ENCODE results near the gene PDGFB. TPM values are rescaled to one million over a fixed set of nuclear protein-coding genes. Genes with fewer than 3 reads are reported as not detected.

Gene PDGFB
- total RNA-seq, 2 experiments from 2014 or later, result 3.8 to 3.9 TPM

DNA sequence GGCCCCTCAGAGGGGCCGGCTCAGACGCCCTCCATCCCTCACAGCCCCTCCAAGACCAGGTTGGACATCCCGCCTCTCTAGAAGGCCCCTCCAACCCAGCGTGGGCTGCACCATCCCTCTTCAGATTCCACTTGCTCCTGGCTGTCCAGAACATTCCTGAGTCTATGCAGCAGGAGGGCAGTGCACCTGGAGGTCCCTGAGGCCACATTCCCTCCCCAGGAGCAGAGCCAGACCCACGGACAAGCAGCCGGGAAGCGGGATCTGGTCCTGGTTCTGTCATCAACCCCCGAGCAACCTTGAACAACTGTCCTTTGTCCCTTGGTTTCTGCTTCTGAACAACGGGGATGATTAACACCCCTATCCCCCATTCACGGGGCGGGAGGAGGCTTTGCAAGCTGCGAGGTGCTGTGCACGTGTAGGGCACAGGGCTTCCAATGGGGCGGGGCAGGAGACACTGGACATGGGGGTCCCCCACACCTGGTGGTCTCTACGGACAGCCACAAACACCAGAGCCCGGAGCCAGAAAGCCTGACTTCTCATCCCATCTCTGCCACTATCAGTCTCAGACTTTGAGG, 13.2 kb upstream of the PDGFB start:
- intact Hi-C loops (cut with micrococcal nuclease), result no loop called here
- peaks cover 20% of the 10 kb centered on the region for H3K4me1 Mint-ChIP-seq (ENCODE audit: low read depth)
- no peak overlapping the region for H3K4me3 Mint-ChIP-seq
- H3K36me3 Mint-ChIP-seq (ENCODE audit: low read depth), result no peaks in the 10 kb centered on the region
- no peak overlapping the region for H3K27ac Mint-ChIP-seq
- H3K9me3 Mint-ChIP-seq, result peaks cover 15% of the 10 kb centered on the region
- no peak for DNase-seq
- CTCF ChIA-PET, result interaction anchor here (0.7 kb wide), 1 partner anchor 88 kb away, joined by 3 read pairs; no protein-coding TSS in a partner anchor
- H3K27me3 Mint-ChIP-seq (ENCODE audit: low read depth), result peaks cover 8% of the 10 kb centered on the region

DNA sequence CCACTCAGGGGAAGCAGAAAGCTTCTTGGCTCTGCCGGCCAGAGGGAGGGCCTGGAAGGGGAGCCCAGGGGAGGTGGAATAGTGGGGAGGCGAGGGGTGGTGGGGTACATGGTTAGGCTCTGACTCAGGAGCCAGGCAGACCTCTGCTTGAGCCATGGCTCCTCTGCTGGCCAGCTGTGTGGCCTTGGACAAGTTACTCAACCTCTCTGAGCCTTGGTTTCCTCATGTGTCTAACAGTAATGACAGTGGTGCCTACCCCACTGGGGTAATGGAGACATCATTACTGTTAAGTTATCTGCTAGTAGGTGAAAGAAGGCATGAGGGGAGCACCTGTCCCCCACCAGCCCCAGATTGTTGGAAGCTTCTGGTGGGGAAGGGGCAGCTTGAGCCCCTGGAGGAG, 12.2 kb upstream of the PDGFB start:
- CTCF ChIA-PET, result no interaction called here

DNA sequence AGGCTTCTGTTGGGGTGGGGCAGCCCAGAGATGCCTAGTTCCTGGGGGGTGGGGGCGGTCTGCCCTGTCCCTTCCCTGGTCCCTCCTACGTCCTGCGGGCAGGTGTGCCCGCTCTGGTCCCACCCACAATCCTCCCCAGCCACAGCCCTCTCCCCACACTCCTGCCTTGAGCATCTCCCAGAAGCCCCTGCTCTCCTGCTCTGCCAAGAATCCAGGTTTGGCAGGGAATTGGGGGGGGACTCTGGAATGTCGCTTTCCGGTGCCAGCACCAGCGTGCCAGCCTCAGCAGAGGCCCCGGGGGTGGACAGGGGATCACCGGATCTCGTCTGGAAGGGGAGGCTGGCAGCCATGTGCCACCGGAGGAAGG, 11.4 kb upstream of the PDGFB start:
- peaks cover 5% of the 10 kb centered on the region for H3K9me3 Mint-ChIP-seq
- peaks cover 26% of the 10 kb centered on the region for H3K4me1 Mint-ChIP-seq (ENCODE audit: low read depth)
- CTCF ChIA-PET, result no interaction called here
- DNase-seq, result no peak
- no peaks in the 10 kb centered on the region for H3K36me3 Mint-ChIP-seq (ENCODE audit: low read depth)
- H3K4me3 Mint-ChIP-seq, result no peak overlapping the region
- intact Hi-C loops (cut with micrococcal nuclease), result no loop called here
- H3K27ac Mint-ChIP-seq, result no peak overlapping the region
- H3K27me3 Mint-ChIP-seq (ENCODE audit: low read depth), result peaks cover 8% of the 10 kb centered on the region

More for the DNA sequence above, 12.2 kb upstream of the PDGFB start:
- peaks cover 26% of the 10 kb centered on the region for H3K4me1 Mint-ChIP-seq (ENCODE audit: low read depth)
- H3K9me3 Mint-ChIP-seq, result peaks cover 10% of the 10 kb centered on the region
- no peak for DNase-seq
- H3K36me3 Mint-ChIP-seq (ENCODE audit: low read depth), result no peaks in the 10 kb centered on the region
- intact Hi-C loops (cut with micrococcal nuclease), result no loop called here
- H3K27ac Mint-ChIP-seq, result no peak overlapping the region
- H3K4me3 Mint-ChIP-seq, result no peak overlapping the region
- peaks cover 8% of the 10 kb centered on the region for H3K27me3 Mint-ChIP-seq (ENCODE audit: low read depth)

DNA sequence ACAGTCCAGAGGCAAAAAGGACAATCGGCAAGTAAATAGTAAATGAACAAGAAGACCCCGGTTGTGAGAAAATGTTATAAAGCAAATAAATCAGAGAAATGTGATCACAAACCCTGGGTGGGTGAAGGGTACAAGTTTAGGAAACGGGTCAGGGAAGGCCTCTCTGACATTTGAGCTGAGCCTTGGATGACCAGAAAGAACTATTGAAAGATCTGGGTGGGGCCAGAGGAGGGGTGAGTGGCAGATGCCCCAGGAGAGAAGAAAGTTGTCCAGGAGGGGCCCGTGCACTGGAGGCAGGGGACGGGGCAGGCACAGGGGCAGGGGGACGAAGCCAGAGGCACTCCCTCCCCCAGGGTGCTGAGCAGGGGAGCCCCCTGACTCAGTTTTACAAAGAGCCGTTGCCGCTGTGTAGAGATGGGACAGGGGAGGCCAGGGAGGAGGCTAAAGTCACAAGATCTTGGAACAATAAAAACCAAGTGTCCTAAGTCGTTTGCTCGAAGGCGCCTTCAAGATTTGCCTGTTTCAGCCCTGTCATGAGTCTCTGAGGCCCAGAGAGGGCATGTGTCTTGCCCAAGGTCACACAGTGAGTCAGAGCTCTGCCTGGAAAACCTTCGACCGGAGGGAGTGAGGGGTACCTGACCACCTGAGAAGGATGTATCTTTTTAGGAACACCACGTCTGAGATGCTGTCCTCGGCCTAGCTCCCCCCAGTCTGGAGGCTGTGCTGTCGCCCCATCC, 10.8 kb upstream of the PDGFB start:
- peak overlapping the region; percentile 44 for H3K27ac Mint-ChIP-seq
- CTCF ChIA-PET, result interaction anchor here (0.9 kb wide), 1 partner anchor 61 kb away, joined by 3 read pairs; no protein-coding TSS in a partner anchor
- intact Hi-C loops (cut with micrococcal nuclease), result no loop called here
- no peaks in the 10 kb centered on the region for H3K9me3 Mint-ChIP-seq
- H3K4me3 Mint-ChIP-seq, result no peak overlapping the region
- H3K27me3 Mint-ChIP-seq (ENCODE audit: low read depth), result peaks cover 8% of the 10 kb centered on the region
- peaks cover 26% of the 10 kb centered on the region for H3K4me1 Mint-ChIP-seq (ENCODE audit: low read depth)
- no peaks in the 10 kb centered on the region for H3K36me3 Mint-ChIP-seq (ENCODE audit: low read depth)
- DNase-seq, result no peak

DNA sequence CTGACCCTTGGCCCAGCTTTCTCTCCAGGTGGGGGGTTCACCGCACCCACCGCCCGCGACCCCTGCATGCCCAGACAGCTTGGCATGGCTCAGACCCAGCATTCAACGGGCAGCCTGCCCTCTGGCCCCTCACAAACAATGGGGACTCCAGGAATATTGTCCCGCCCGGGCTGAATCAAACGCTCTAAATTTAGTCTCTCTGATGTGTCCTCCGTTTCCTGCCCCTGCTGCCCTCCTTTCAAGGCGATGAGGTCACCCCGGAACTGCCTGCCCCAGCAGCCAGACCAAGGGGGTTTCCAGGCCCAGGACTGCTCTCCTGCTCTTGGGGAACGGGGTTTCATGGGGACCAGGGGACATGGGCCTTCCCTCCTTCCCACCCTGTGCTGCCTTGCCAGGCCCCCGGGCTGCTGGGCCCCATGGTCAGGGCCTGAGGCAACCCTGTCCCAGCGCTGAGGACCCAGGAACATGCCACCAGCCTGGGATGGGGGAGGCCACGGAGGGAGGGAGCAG, 10.1 kb upstream of the PDGFB start:
- H3K9me3 Mint-ChIP-seq, result no peaks in the 10 kb centered on the region

DNA sequence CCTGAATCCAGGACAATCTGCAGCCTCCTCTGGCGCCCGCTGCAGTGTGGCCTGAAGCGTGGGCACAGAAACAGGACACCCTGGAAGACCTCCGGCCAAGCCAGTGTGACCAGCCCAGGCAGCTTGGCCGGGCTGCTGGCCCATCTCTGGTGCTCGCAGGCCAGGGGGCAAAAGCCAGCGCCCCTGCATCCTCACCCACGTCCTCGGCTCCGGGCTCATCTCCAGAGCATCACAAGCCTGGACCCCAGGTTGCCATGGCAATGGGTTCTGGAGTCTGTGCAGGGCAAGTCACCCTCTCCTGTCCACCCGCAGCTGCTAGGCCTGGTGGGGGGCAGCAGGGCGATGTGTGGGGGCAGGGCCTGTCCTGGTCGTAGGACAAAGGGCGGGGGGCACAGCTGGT, 9.3 kb upstream of the PDGFB start:
- no peak overlapping the region for H3K4me3 Mint-ChIP-seq
- H3K27me3 Mint-ChIP-seq (ENCODE audit: low read depth), result peaks cover 8% of the 10 kb centered on the region
- CTCF ChIA-PET, result no interaction called here
- H3K4me1 Mint-ChIP-seq (ENCODE audit: low read depth), result peaks cover 26% of the 10 kb centered on the region
- H3K36me3 Mint-ChIP-seq (ENCODE audit: low read depth), result no peaks in the 10 kb centered on the region
- H3K27ac Mint-ChIP-seq, result no peak overlapping the region
- intact Hi-C loops (cut with micrococcal nuclease), result no loop called here
- H3K9me3 Mint-ChIP-seq, result no peaks in the 10 kb centered on the region
- no peak for DNase-seq

More for the DNA sequence above, 10.1 kb upstream of the PDGFB start:
- intact Hi-C loops (cut with micrococcal nuclease), result no loop called here
- Mint-ChIP-seq H3K27ac (no peak overlapping the region), H3K4me3 (no peak overlapping the region), H3K4me1 (ENCODE audit: low read depth) (peaks cover 26% of the 10 kb centered on the region), H3K27me3 (ENCODE audit: low read depth) (peaks cover 8% of the 10 kb centered on the region), H3K36me3 (ENCODE audit: low read depth) (no peaks in the 10 kb centered on the region)
- DNase-seq, result peak; percentile 71
- CTCF ChIA-PET, result interaction anchor here (0.9 kb wide), 1 partner anchor 62 kb away, joined by 3 read pairs; no protein-coding TSS in a partner anchor

DNA sequence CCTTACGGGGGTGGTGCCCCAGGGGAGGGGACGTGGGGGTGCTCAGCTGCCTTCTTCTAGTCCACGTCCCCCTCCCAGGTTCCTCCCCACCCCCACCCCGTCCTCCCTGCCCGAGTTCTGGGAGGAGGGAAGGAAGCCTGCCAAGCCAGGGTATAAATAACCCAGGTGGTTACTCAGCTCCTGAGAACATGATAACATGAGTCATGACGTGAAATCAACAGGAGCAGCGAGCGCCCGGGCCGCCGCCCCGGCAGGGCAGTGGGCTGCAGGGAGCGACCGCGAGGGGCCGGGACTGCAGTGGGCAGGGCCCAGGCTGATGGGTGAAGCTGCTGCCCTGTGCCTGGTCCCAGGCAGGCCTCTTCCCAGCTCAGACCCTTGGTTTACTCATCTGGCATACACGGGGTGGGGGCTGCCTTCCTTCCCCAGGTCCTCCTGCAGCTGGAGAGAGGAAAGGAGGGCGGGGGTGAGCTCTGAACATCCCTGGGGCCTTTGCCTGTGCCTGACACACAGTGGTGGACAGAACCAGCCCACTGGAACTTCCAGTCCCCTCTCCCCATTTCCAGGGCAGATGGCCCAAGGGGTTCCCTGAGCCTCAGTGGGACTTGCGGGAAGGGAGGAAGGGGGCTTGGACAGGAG, 8.8 kb upstream of the PDGFB start:
- Mint-ChIP-seq H3K36me3 (ENCODE audit: low read depth) (no peaks in the 10 kb centered on the region), H3K27me3 (ENCODE audit: low read depth) (peaks cover 8% of the 10 kb centered on the region), H3K4me3 (no peak overlapping the region), H3K27ac (no peak overlapping the region), H3K4me1 (ENCODE audit: low read depth) (peaks cover 26% of the 10 kb centered on the region), H3K9me3 (no peaks in the 10 kb centered on the region)
- intact Hi-C loops (cut with micrococcal nuclease), result loop anchor here (2.0 kb wide), 1 partner anchor 13 kb away; no protein-coding TSS in a partner anchor
- CTCF ChIA-PET, result no interaction called here
- DNase-seq, result peak; percentile 68

DNA sequence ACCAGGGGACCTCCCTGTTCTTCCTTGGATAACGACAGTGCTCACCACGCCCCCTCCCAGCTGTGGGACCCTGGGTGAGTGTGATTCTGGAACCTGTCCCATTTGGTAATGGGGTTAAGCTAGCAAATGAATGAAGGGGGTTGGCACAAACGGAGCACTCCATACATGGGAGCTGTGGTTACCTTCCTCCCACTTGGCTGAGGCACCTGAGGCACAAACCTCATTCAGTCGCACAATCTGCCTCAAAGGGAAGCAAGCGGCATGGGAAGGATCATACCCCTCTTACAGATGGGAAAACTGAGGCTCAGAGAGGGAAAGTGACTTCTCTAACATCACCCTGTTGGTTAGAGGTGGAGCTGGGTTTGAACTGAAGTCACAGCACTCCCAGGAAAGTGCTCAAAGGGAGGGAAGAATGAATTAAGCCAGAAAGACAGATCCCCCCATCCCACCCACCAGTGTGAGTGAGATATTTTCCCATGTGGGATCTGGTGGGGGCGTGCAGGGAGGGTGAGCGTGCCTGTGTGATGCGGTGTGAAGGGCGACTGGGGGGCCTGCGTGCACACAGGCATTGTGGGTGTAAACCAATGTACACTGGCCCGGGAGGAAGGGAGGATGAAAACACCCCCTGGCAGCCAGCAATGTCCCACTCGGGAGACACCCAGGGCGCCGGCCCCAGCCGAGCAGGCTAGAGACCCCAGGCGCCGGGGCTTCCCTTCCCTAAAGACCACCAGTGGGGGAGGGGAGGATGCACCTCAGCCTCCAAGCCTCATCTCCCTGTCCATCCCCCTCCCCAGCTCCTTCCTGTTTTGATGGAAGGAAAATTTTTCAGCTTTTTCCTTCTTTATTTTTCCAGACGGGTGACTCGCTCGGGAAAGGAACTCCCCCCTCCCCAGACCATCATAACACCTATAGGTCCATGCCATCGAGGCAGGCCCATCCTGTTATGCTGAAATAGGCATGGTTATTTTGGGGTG, 8.0 kb upstream of the PDGFB start:
- H3K36me3 Mint-ChIP-seq (ENCODE audit: low read depth), result no peaks in the 10 kb centered on the region

DNA sequence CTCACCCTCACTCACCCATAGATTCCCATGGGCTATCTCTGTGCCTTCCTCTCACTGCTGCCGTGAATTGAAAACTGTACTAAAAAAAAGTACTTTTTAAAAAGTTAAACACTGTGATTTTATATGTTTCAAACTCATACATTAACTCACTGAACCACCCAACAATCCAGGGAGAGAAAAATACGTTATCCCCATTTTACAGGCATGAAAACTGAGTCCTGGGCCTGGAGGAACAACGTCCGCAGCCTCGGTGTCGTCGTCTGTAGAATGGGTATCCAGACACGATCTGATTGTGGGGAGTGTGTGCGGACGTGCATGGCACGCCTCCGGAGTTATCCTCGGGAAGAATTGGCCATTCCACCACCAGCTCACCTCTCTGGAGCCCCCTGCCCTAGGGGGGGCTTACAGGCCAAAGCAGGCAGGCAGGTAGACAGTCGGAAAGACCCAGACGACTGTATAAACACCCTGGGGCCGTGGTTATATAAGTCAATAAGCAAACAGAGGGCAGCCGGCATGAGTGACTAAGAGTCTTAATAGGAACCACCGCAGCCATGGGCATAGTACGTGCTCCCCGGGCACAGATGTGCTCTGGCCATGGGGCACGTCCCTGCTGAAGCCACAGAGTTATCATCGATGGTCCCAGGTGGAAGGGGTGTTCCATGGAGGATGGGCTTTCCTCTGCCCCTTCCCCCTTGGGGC, 7.1 kb upstream of the PDGFB start:
- Mint-ChIP-seq H3K36me3 (ENCODE audit: low read depth) (no peaks in the 10 kb centered on the region), H3K4me1 (ENCODE audit: low read depth) (peaks cover 29% of the 10 kb centered on the region), H3K27me3 (ENCODE audit: low read depth) (peaks cover 8% of the 10 kb centered on the region), H3K9me3 (no peaks in the 10 kb centered on the region), H3K4me3 (no peak overlapping the region), H3K27ac (no peak overlapping the region)
- CTCF ChIA-PET, result no interaction called here
- DNase-seq, result no peak
- intact Hi-C loops (cut with micrococcal nuclease), result loop anchor here (2.0 kb wide), 1 partner anchor 15 kb away; no protein-coding TSS in a partner anchor

More for the DNA sequence above, 8.0 kb upstream of the PDGFB start:
- Mint-ChIP-seq H3K4me3 (no peak overlapping the region), H3K27me3 (ENCODE audit: low read depth) (peaks cover 8% of the 10 kb centered on the region), H3K27ac (no peak overlapping the region), H3K4me1 (ENCODE audit: low read depth) (peaks cover 26% of the 10 kb centered on the region), H3K9me3 (no peaks in the 10 kb centered on the region)
- intact Hi-C loops (cut with micrococcal nuclease), result loop anchor here (2.0 kb wide), 1 partner anchor 14 kb away; no protein-coding TSS in a partner anchor
- CTCF ChIA-PET, result no interaction called here
- no peak for DNase-seq

DNA sequence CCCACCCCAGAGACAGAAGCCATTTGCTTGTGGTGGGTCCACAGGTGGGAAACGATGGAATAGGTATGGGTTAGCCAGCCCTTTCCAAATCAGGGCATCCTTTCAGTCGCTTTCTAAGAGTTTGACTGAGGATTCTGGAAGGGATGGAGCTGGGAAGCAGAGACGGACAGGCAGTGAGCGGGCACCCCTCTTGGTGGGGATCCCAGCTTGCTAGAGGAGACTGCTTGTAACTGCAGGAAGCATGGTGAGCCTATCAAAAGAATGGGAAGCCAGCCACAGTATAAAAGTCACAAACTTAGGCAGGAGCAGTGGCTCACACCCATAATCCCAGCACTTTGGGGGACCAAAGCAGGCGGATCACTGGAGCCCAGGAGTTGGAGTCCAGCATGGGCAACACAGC, 6.1 kb upstream of the PDGFB start:
- H3K27me3 Mint-ChIP-seq (ENCODE audit: low read depth), result peaks cover 5% of the 10 kb centered on the region
- H3K36me3 Mint-ChIP-seq (ENCODE audit: low read depth), result no peaks in the 10 kb centered on the region
- intact Hi-C loops (cut with micrococcal nuclease), result no loop called here
- no peak overlapping the region for H3K4me3 Mint-ChIP-seq
- H3K4me1 Mint-ChIP-seq (ENCODE audit: low read depth), result peaks cover 29% of the 10 kb centered on the region
- H3K27ac Mint-ChIP-seq, result no peak overlapping the region
- CTCF ChIA-PET, result interaction anchor here (0.7 to 1.8 kb wide), 2 partner anchors 13 to 35 kb away, joined by 3 read pairs; no protein-coding TSS in a partner anchor
- H3K9me3 Mint-ChIP-seq, result no peaks in the 10 kb centered on the region
- no peak for DNase-seq

DNA sequence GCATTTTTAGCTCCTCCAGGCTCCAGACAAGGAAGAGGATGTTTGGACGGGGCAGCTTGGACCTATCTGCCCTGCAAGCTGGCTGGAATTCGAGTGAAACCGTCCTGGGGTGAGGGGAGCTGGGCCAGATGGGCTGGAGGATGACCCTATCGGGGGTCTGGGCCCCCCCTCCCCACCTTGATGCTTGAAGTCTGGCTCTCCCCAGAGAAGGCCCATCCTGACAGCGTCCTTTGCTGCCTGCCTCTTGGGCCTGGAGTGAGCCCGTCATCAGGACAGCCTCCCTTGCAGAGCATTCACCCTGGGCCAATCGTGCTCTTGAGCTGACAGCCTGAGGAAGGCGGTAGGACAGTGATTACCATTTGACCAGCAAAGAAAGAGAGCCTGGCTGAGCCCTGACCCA, 5.3 kb upstream of the PDGFB start:
- peaks cover 9% of the 10 kb centered on the region for H3K27me3 Mint-ChIP-seq (ENCODE audit: low read depth)
- DNase-seq, result no peak
- intact Hi-C loops (cut with micrococcal nuclease), result no loop called here
- CTCF ChIA-PET, result interaction anchor here (0.7 to 1.8 kb wide), 2 partner anchors 12 to 35 kb away, joined by 3 read pairs; no protein-coding TSS in a partner anchor
- peaks cover 24% of the 10 kb centered on the region for H3K4me1 Mint-ChIP-seq (ENCODE audit: low read depth)
- no peak overlapping the region for H3K27ac Mint-ChIP-seq
- no peaks in the 10 kb centered on the region for H3K36me3 Mint-ChIP-seq (ENCODE audit: low read depth)
- H3K4me3 Mint-ChIP-seq, result no peak overlapping the region
- H3K9me3 Mint-ChIP-seq, result no peaks in the 10 kb centered on the region
